Embryonic facial prominence (tissue), 1 donor: ENCODE measurements around the gene HCRTR1.

Experiments used
- DNase-seq: peaks from one replicate; pipeline ENCODE4 v3.0.0-alpha.2; 2016; ENCODE audit errors: extremely low spot score

The HCRTR1 gene

GRCh38 chr1:31598980-31599379 lies 18.5 kb upstream of the HCRTR1 start:
- DNase-seq = no peak

- no peak for DNase-seq
These were observed 16.8 kb upstream of the HCRTR1 start for GRCh38 chr1:31600641-31601040.

GRCh38 chr1:31602081-31602480 lies 15.4 kb upstream of the HCRTR1 start:
- no peak for DNase-seq

GRCh38 chr1:31605908-31606427 lies 11.5 kb upstream of the HCRTR1 start:
- DNase-seq = no peak

GRCh38 chr1:31607360-31607759 lies 10.1 kb upstream of the HCRTR1 start:
- DNase-seq = no peak

- no peak for DNase-seq
These were observed 7.9 kb upstream of the HCRTR1 start for GRCh38 chr1:31609514-31610118.

- no peak for DNase-seq
These were observed 3.0 kb upstream of the HCRTR1 start for GRCh38 chr1:31614414-31615005.

GRCh38 chr1:31615414-31615813 lies 2.1 kb upstream of the HCRTR1 start:
- no peak for DNase-seq

- no peak for DNase-seq
These were observed 1.6 kb upstream of the HCRTR1 start for GRCh38 chr1:31615939-31616338.

- DNase-seq = peak; percentile 26
These were observed 642 bp downstream of the HCRTR1 start for GRCh38 chr1:31617916-31618746.

- no peak for DNase-seq
These were observed 1.7 kb downstream of the HCRTR1 start for GRCh38 chr1:31618916-31619846.

- DNase-seq = no peak
These were observed 3.4 kb downstream of the HCRTR1 start for GRCh38 chr1:31620631-31621497.

- no peak for DNase-seq
These were observed 4.0 kb downstream of the HCRTR1 start for GRCh38 chr1:31621498-31621820.

GRCh38 chr1:31621847-31622730 lies 4.6 kb downstream of the HCRTR1 start:
- no peak for DNase-seq

GRCh38 chr1:31623365-31623764 lies 5.9 kb downstream of the HCRTR1 start:
- no peak for DNase-seq

- DNase-seq = no peak
These were observed 6.8 kb downstream of the HCRTR1 start for GRCh38 chr1:31624309-31624708.

GRCh38 chr1:31624731-31625514 lies 7.4 kb downstream of the HCRTR1 start:
- DNase-seq = no peak

GRCh38 chr1:31625561-31626222 lies 8.2 kb downstream of the HCRTR1 start:
- DNase-seq = no peak
